Cerebellar nuclear complex (tissue), 1 donor: ENCODE data around the gene USP7.

ENCODE experiments used
- DNase-seq, 2 experiments: peaks; one replicate each; lab custom pipeline; 2025; lab: John Stamatoyannopoulos, UW

The USP7 gene

DNA sequence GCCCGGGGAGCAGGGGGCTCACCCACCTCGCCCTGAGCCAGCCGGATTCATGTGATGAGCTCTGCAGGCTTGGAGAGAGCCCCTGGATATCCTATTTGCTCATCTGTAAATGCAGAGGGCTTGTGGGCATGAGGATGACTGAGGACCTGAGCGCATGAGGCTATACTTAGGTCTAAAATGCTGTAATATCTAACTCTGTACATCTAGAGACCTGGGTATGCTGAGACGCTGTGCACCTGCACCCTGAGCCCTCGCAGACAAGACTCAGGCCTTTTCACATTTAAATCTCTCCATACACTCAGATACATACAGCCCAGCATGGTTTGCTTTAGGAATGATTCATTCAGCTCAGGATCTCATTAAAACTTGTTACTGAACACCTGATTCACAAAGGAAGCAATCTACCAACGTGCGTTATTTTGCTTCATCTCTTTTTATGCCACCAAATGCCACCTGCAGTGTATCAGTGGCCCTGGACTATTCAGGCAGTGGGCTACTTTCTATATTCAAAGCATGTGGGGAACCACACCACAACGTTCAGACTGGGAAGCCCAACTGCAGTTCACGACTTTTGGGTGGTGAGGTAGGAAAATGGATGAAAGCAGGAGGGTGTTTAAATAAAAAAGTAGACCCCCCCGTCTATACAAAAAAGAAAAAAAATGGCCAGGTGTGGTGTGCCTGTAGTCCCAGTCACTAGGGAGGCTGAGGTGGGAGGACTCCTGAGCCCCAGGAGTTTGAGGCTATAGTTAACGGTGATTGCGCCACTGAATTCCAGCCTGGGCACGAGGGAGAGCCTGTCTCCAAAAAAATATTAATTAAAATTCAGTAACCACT, 12.0 kb downstream of the USP7 start:
- no peak for DNase-seq

DNA sequence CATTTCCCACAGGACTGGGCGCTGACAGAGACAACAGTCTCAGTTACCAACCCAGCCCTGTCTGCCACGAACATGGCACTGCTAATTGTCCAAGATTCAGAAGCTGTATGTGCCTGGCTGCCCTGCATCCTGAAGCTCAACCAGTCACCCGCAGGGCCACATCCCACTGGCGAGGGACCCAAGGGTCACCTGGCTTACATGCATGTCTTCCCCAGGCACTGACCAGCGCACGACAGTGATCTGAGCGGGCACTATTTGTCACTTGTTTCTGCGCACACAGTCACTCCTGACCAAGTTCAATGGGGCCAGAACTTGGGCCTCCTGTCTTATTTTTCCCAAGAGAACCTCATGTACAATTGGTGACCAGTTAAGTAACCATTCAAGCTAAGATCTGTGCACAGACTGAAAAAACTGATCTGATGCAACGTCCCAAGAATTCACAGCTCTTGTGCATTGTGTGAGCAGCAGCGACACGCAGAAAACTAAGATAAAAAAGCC, 13.1 kb downstream of the USP7 start:
- DNase-seq, result no peak

DNA sequence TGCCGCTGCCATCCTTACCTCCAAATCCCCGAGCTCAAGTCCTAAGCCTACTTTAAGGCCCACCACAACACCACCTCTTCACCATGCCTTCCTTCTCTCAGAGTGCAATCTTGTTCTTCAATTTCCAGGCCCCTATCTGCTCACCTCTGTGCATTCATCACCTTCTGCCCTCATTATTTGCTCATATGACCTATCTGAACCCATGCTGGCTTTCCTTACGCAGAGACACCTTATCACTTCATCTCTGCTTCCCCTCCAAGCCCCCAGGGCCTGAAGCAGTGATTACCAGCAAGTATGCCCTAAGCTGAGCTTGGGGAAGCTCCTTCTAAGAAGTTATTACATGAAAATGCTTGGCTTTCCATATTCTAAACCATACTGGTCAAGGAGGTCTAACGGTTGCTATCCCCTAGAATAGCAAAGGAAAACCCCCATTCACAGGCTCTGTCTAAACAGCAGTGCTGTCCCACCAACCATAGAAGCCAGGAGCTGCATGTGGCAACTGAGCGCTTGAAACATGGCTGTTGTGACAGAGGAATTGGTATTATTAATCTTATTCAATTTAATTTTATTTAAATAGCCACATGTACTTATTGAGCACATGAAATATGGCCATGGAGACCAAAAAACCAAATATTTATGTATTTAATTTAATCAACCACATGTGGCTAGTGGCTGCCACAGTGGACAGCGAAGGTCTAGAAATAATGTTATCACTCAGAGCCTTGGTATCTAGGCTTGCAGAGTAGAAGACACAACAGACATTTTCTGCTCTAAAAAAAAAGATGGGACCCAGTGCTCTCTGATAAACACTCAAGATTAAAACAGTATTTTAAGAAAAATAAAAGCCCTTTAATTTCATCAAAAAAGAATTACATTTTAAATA, 13.9 kb downstream of the USP7 start:
- no peak for DNase-seq

DNA sequence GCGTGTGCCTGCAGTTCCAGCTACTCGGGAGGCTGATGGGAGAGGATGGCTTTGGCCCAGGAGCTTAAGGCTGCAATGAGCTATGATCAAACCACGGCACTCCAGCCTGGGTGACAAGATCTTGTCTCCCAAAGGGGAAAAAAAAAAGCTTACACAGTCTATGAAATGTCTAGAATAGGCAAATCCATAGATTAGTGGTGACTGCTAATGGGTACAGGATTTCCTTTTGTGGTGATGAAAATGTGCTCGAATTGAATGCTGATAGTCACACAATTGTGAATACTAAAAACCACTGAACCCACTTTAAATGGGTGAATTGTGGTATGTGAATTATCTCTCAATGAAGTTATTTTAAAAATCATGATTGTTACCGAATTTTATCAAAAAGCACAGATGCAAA, 14.9 kb downstream of the USP7 start:
- DNase-seq, result no peak

DNA sequence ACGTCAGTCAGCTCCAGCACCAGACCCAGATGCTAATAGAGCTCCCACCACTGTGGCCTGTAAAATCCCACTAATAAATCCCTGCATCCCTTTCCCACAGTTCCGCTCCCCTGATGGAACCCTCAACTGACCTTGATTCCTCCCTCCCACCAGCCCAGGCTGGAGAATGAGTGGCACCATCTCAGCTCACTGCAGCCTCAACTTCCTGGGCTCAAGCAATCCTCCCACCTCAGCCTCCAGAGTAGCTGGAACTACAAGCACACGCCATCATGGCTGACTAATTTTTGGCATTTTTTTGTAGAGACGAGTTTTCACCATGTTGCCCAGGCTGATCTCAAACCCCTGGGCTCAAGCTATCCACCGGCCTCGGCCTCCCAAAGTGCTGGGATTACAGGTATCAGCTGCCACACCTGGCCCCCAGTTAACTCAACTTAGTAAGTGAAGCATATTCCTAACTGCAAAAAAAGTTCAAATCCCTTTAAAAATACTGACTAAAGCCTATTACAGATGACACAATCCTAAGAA, 15.6 kb downstream of the USP7 start:
- DNase-seq, result no peak

DNA sequence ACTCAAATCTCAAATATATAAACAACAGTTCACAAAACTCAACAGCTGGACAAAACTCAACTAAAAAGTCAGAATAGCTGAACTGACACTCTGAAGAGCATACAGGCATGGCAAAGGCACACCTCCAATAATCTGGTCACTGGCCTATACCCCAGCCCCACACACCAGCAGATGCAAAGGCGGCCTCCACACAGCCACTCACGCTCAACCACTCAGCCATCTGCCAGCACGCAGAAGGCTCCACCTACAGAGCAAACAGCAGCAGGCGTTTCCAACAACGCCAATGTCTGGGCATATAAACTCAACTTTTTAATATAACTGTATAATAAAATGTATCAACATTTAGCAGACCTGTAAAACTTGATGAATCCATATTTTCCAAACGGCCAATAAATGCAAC, 17.2 kb downstream of the USP7 start:
- DNase-seq, result no peak

DNA sequence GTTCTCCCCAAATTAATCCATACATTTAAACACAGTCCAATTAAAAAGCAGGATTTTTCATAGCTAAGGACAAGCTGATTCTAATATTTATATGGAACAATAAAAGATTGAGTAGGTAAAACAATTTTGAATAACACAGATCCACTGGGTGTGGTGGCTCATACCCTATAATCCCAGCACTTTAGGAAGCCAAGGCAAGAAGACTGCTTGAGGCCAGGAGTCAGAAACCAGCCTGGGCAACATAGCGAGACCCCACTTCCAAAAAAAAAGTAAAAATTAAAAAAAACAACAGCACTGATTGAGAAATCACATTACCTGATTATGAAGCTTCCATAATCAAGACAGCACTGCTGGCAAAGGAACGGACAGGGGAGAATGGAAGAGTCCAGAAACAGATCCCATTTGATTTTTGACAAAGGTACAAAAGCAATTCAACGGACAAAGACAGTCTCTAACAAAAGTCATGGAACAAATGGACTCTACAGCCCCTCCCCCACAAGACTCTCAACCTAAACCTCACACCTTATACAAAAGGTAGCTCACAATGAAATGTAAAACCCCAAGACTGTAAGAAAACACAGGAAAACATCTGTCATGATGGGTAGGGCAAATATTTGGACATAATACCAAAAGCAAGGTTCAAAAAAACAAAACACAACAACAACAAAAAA, 17.9 kb downstream of the USP7 start:
- DNase-seq, result no peak

DNA sequence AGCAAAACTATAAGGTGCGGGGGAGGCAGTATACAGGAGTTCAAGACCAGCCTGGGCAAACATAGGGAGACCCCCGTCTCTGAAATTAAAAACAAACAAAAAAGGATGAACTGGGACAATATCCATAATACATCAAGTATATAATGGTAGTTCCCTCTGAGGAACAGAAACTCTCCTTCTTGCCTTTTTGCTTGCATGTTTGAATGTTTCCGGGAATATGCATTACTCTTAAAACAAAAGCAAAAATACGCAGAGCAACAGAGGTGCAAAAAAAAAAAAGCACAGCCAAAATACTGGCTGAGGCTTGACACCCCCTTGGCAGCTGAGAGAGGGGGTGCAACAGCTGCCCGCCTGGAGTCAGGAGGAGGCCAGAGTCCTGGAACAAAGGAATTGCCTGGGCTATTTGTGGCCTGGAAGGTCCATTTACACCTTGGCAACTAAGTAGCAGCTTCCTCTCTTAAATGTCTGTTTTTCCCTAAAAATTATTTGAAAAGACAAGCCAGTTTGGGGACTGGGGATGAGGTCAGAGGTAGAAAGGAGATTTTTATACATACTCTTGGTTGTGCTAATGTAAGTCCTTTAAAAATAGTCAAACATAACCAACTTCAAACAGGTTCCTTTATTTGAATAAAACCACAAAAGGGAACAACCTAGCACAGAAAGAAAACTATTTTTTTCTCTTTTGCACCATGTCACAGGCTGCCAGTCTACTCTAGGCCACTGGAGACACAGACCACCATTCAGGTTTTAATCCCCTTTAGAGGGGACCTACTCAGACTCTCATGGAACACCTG, 19.5 kb downstream of the USP7 start:
- no peak for DNase-seq

DNA sequence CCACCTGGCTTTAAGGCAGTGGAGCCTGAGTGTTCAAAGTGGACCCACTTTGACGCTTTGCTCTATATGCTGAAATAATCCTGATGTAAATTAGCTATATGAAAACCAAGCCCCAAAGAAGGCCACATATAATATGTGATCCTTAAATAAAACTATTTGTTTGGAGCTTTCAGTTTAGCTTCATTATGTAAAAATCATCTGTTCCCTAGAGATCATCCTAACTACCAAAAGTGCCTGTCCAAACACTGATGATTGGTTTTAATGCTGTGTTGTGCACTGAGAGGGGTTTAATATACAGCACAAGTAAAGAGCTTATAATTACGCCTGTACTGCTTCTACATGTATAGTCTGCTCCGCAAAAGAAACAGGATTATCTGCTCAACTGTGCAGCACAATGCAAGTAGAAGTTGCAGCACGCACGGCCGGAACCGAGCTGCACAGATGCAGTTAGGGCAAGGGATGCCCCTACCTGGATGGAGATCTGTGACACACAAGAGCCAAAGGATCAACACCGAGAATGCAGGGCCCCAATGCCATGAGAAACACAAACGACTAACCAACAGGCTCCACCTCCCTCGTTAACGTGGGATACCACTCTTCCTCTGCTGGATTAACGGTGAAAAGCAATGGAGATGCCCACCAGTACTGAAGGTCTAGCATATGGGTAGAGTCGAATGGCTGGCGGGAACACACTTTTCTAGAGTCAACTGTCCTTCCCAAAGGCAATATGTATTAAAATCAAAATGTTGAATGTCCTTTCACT, 20.5 kb downstream of the USP7 start:
- DNase-seq, result no peak

DNA sequence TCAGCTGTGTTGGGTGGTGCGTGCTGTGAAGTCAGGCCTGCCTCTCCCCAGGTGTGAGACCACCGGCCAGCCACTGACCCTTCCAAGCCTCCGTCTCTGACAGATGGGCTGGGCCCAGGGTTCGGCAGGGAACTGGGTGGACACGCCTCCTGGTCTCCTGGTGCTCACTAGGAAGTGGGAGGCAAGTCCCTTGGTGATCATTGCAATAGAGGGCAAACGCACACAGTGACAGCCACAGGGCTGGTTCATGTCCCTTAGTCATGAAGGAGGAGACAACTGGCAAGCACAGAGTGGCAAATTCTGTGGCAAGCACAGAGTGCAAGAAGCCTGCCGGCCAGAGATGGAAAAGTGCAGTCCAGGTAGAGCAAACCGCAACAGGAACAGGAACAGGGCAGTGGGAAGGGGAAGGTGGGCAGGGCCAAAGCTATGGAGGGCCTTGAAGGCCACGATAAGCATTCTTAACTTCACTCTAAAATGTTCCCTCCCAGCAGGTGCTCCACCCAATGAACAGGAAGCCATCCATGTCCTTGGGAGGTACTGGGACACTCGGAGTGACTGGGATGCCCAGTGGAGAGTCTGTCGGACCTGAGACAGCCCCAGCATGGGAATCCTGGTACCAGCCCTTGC, 21.9 kb downstream of the USP7 start:
- no peak for DNase-seq

DNA sequence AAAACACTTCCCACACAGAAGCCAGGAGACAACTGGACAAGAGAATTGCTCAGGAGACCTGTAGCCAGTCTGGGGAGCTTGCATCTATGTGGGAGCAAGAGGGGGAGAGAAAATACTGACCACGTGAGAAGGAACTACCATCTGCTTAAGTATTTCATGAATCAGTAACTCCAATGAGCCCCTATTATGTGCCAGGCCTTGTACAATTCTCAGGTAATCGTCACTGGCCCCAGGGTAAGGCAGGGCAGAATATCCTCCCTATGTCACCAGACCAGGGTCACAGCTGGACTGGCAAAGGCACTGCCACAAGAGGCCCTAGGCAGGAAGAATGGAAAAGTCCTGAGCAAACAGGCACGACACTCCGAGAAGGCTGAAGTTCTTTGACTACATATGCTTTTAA, 25.9 kb downstream of the USP7 start:
- DNase-seq, result no peak

DNA sequence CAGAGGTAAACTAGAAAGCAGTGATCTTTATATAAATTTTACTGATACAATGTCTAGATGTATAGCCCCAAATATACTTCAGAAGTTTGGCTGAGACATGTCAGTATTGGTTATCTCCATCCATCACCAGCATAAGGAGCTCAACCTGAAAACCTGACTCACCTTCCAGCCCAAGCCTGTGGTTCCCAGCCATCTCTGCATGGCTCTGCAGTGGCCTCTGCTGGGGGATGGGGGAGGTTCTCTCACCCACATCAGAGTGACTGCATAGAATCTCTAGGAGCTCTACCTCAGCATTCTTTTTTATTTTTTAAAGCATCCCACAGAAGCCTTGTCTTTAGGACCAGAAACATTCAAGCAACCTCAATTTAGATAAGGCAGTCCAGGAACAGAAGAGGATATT, 27.3 kb downstream of the USP7 start:
- DNase-seq, result no peak

DNA sequence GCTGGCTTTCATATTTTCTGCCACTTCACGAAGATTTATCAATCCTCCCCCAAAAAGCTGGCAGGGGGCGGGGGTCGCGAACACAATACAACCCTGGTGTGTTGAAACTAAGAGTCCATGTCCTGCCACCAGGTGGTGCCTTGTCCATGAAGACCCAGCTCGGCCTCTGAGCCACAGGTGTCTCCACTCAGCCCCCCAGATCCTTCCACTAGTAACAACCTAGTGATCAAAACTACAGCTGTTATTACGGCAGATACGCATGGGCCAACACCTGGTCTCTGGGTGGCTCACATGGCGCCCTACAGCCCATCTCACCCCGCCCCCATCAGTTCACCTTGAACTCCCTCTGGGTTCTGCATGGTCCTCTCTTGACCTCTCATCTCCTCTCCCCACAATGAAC, 27.7 kb downstream of the USP7 start:
- DNase-seq, result no peak

DNA sequence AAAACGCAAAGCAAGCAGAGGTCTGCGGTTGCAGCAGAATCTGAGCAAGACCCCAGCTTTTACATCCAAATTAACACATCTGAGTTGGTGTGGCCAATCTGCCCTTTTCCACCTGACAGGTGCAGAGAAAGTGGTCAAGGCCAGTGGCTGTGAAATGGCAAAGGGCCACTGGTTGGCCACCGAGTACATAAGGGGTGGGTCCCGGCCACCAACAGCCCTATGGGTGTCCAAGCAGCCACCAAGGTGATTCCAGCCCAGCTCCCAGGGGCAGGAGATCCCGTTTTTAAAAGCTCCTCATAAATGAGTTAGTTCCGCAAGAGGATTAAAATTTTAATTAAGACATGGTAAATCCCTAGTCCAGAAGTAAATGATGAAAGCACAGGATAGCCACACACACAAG, 29.1 kb downstream of the USP7 start:
- DNase-seq, result no peak

DNA sequence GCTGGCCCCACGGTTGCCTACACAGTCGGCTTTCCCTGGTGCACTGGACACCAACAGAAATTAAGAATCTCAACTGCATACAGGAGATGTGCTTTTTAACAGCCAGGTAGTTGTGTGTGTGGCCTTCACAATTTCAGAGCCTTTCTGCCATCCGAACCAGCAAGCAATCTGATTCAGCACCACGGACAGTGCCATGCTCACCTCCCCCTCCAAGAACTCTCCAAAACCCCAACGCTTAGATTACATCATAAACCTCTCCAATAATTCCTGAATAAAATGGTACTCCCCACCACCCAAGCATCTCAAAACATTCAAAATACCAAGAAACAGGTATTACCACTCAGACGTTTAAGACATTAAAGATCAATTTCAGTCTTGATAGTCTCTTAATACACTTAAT, 31.8 kb downstream of the USP7 start:
- DNase-seq, result no peak

DNA sequence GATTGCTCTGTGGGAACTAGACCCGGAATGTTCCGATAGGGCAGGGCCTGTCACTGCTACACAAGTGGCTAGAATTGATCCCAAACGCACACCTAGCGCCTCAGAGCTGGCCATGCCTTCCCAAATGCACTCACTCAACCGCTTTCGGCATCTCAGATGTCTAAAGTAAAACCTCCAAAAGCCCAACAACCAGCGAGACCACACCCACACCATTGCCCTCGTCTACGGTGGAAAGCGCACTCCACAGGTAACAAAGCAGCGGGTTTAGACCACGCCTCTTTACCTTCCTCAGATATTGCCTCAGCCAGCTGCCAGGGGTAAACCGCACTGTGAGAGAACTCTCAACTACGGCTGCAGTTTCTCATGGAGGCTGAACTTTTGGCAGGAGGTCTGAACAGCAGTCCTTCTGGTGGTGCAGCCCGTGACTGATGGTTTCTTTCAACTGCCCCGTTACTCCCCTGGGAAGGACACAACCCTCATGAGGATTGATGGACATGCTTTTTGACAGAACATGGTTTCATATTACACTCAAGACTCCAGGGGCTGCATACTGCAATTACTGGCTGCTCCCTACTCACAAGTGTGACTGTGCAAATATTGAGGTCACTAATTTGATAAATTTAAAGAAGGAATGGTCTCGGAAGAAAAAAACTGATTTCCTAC, 34.5 kb downstream of the USP7 start:
- no peak for DNase-seq

DNA sequence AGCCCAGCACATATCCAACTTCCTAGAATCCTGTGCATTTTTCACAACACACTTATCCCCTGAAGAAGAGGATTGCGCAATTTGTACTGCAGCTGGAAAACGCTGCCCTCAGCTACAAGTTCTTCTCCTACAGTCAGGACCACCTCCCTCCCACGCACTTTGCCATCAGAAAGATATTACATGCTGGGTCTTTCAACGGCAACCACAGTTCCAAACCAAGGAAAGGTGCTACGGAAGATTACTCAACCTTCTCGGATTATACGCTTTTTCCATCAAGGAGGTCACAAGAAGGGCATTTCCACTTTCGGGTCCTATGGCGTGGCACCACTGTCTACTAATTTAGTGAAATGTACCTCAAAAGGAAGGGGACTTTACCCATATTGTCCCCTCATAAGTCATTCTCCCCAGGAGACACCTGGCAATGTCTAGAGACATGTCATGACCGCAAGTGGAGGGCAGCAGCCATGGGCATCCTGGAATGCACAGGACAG, 35.2 kb downstream of the USP7 start:
- no peak for DNase-seq

DNA sequence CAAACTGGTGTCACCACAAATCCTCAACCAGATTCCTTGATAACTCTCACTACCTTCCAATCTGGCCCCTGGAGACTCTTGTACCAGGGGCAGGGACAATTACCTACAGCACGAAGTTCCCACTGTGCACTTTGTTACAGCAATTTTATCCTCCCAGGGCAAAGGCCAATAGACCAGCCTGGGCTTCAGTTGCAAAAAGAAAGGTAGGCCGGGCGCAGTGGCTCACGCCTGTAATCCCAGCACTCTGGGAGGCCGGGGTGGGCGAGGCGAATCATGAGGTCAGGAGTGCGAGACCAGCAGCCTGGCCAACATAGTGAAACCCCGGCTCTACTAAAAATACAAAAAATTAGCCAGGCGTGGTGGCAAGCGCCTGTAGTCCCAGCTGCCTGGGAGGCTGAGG, 36.9 kb downstream of the USP7 start:
- DNase-seq, result no peak

DNA sequence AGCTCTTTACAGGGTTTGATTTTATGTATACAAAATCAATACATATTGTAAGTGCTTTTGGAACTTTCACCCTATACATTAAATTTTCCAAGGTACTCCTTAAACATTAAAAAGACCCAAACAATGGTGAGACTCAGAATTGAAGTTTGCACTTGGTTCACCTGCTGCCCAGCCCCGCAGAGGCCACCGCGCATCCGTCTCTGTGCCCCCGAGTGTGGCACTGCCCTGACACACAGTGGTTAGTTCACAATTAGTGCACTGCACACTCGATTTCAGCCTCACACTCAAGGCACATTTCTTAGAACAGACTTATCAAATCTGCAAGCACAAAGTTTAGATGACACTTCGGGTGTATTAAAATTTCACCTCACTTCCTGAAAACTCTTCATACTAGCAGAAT, 38.3 kb downstream of the USP7 start:
- no peak for DNase-seq

DNA sequence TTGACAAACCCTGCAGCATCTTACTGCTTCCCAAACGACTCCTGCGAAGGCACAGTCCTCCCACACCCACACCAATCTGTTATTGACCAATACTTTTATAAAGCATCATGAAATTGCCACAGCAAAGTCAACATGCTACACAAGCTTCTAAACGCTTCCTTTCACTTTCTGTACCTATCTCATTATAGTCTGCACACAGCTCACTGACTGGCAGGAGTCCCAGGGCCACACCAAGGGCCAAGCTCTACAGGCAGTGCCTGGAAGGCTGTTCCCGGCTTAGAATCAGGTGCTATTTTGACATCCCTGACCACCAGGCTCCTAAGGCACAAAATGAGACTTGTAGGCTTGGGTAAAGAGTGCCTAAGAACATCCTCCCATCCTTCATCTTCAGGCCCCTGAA, 39.5 kb downstream of the USP7 start:
- no peak for DNase-seq
